Measurements from ENCODE around the gene C14orf132. TPM values are rescaled to one million over a fixed set of nuclear protein-coding genes. Genes with fewer than 3 reads are reported as not detected.

Gene C14orf132
- total RNA-seq, 2 donors from 2014 or later: 23.0 to 37.5 TPM

GRCh38 chr14:96060186-96060933, 21.2 kb downstream of the C14orf132 start:
- H3K27ac ChIP-seq: no peak overlapping the region
- H3K27me3 ChIP-seq (replicated peaks; ENCODE audit: insufficient read depth): no peaks in the 10 kb centered on the region
- no peak overlapping the region for H3K4me3 ChIP-seq
- ATAC-seq (ENCODE audit: insufficient number of reproducible peaks, low FRiP score, low read depth) (no peak), DNase-seq (ENCODE audit: low spot score) (no peak)
- H3K4me1 ChIP-seq (ENCODE audit: control insufficient read depth in 1 of 2, low read depth in 2 of 2): peaks cover 0 to under 1% of the 10 kb centered on the region in 2 donors
- H3K9me3 ChIP-seq: no peaks in the 10 kb centered on the region
- TF ChIP-seq, protein P1, sequence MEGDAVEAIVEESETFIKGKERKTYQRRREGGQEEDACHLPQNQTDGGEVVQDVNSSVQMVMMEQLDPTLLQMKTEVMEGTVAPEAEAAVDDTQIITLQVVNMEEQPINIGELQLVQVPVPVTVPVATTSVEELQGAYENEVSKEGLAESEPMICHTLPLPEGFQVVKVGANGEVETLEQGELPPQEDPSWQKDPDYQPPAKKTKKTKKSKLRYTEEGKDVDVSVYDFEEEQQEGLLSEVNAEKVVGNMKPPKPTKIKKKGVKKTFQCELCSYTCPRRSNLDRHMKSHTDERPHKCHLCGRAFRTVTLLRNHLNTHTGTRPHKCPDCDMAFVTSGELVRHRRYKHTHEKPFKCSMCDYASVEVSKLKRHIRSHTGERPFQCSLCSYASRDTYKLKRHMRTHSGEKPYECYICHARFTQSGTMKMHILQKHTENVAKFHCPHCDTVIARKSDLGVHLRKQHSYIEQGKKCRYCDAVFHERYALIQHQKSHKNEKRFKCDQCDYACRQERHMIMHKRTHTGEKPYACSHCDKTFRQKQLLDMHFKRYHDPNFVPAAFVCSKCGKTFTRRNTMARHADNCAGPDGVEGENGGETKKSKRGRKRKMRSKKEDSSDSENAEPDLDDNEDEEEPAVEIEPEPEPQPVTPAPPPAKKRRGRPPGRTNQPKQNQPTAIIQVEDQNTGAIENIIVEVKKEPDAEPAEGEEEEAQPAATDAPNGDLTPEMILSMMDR (IDR thresholded peaks at IDR 0.05): no peak
- H3K36me3 ChIP-seq: no peaks in the 10 kb centered on the region

DNA sequence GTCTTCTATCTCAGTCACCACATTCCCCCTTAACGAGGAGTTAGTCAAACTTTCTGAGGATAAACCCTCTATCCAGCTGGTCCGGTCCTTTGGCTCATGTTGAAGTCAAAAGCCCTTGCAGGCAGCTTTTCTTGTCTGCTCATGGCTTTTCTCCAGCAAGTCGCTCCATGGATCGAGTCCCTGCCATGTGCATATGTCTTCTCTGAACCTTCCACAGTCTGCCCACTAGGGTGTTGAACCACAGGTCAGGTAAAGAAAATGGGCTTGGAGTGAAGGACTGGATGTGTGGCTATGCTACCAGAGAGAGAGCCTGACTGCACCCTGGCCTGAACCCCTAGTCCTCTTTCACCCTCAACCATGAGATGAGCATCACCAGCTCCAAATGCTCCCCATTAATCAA, 22.8 kb downstream of the C14orf132 start:
- H3K27ac ChIP-seq: no peak overlapping the region
- DNase-seq (ENCODE audit: low spot score) (no peak), ATAC-seq (ENCODE audit: insufficient number of reproducible peaks, low FRiP score, low read depth) (no peak)
- H3K36me3 ChIP-seq: no peaks in the 10 kb centered on the region
- H3K9me3 ChIP-seq: no peaks in the 10 kb centered on the region
- H3K4me1 ChIP-seq (ENCODE audit: control insufficient read depth in 1 of 2, low read depth in 2 of 2): no peaks in the 10 kb centered on the region
- no peaks in the 10 kb centered on the region for H3K27me3 ChIP-seq (replicated peaks; ENCODE audit: insufficient read depth)
- H3K4me3 ChIP-seq: no peak overlapping the region
- TF ChIP-seq, protein P1 (IDR thresholded peaks at IDR 0.05): no peak

DNA sequence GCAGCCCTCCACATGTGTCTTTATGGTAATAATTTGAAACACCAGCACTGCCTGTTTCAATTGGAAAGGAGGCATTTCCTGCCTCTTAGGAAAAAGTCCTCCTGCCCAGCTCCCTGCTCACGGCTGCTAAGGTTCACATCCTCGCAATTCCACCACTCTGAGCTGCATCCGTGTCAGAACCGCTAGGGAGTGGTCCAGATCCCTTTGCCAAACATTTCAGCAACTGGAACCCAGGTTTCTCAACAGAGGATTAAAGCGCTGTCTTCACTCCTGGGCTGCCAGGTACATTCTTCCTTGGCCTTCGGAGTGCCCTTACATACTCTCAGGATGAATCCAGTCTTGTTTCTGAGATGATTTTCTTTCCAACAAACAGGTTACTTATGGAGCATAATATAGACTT, 23.3 kb downstream of the C14orf132 start:
- DNase-seq (ENCODE audit: low spot score) (no peak), ATAC-seq (ENCODE audit: insufficient number of reproducible peaks, low FRiP score, low read depth) (no peak)
- TF ChIP-seq, protein P1 (IDR thresholded peaks at IDR 0.05): no peak
- Histone ChIP-seq H3K4me3 (no peak overlapping the region), H3K27me3 (replicated peaks; ENCODE audit: insufficient read depth) (no peaks in the 10 kb centered on the region), H3K9me3 (no peaks in the 10 kb centered on the region), H3K4me1 (ENCODE audit: control insufficient read depth in 1 of 2, low read depth in 2 of 2) (no peaks in the 10 kb centered on the region), H3K27ac (no peak overlapping the region), H3K36me3 (no peaks in the 10 kb centered on the region)

DNA sequence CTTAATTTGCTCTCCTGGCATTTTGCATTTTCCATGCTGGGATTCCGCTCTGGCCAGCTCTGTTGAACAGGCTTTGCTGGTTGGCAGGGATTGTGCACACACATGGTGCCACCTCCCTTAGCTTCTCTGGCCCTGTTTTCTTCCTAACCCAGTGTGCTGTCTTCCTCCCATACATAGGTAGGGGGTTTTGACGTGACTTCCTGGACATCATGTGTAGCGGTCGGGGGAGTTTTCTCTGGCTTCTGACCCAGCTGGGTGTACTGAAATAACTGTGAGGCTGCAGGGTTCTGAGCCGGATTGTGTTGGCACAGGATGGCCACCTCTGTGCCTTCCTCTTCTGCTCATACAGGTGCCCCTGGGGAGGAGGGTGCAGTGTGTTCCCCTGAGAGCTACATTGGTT, 25.7 kb downstream of the C14orf132 start:
- no peaks in the 10 kb centered on the region for H3K4me1 ChIP-seq (ENCODE audit: control insufficient read depth in 1 of 2, low read depth in 2 of 2)
- TF ChIP-seq, protein P1 (IDR thresholded peaks at IDR 0.05): no peak

DNA sequence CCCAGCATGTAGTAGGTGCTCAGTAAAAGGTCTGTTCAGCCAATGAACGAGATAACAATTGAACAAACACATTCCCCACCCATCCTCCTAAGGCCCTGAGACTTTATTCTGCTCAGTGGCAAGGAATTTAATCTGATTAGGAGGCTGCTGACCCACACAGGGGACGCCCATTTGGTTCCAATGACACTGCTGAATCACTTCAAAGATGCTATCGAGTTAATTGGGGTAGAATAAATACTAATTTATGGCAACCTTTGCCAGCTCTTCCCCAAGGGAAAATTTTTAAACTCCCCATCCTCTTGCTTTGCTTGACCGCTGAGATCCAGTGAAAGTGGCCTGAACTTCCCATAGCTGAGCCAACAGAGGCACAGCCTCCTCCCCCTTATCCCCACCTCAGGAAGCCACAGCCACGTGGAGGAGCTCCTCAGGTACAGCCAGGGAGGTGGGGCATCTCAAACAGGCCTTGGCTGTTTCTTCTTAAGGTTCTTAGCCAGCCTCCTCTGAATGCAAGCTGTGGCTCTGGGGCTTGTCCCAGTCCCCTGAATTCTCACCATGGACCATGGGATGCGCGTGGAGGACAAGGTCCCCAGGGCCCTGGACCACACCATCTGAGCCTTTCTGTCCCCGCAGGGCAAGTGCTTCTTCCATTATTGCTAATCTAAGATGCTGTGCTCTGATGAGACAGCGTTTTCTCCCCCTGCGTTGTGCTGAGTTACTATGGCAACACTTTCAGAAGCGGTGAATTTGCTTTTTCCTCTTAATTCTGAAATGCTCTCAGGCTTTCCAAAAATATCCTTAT, 26.7 kb downstream of the C14orf132 start:
- Histone ChIP-seq H3K4me3 (no peak overlapping the region), H3K4me1 (ENCODE audit: control insufficient read depth in 1 of 2, low read depth in 2 of 2) (no peaks in the 10 kb centered on the region), H3K27me3 (replicated peaks; ENCODE audit: insufficient read depth) (no peaks in the 10 kb centered on the region), H3K36me3 (no peaks in the 10 kb centered on the region), H3K27ac (no peak overlapping the region), H3K9me3 (no peaks in the 10 kb centered on the region)
- no peak for ATAC-seq (ENCODE audit: insufficient number of reproducible peaks, low FRiP score, low read depth)
- no peak for DNase-seq (ENCODE audit: low spot score)
- TF ChIP-seq, protein P1 (IDR thresholded peaks at IDR 0.05): no peak

More for the DNA sequence above, 25.7 kb downstream of the C14orf132 start:
- DNase-seq (ENCODE audit: low spot score) (no peak), ATAC-seq (ENCODE audit: insufficient number of reproducible peaks, low FRiP score, low read depth) (no peak)
- Histone ChIP-seq H3K36me3 (no peaks in the 10 kb centered on the region), H3K27ac (no peak overlapping the region), H3K27me3 (replicated peaks; ENCODE audit: insufficient read depth) (no peaks in the 10 kb centered on the region), H3K4me3 (no peak overlapping the region), H3K9me3 (no peaks in the 10 kb centered on the region)
